ENCODE data around the gene PLPPR4.

PLPPR4 gene

GRCh38 chr1:99347041-99347684, 82.9 kb downstream of the PLPPR4 start:
- DNase-seq (ENCODE audit: low read depth in 2 of 2): no peak

DNA sequence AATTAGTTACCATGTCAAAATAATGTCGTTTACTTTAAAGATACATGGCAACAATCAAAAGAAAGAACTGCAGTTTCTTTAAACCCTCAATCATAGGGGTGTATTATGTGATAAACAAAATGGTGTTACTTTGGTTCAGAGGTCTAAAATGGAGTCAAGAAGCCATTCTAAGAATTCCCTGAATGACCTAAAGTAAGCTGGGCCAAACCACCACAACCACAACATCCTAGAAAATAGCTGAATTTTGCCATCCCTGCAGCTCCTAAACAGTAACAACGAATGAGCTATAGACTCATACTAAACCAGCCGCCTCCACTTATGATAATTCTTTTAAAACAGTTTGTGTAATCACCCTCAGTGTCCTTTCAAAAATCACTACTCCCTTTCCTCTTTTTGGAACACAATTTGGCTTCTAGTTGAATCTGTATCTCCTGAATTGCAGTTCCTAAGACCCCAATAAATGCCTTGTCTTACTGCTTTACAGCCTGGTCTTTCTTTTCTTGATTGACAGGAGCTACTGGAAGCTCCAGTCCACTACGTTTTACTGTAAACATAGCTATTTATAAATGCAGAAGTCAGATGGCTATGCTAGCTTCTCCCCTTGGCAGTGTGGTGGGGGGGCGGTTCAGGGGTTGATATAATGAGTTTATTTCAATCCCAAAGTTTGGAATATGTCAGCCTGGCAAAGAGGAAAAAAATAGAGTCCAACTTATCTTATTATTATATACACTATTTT, 84.3 kb downstream of the PLPPR4 start:
- DNase-seq (ENCODE audit: low read depth in 2 of 2): no peak

DNA sequence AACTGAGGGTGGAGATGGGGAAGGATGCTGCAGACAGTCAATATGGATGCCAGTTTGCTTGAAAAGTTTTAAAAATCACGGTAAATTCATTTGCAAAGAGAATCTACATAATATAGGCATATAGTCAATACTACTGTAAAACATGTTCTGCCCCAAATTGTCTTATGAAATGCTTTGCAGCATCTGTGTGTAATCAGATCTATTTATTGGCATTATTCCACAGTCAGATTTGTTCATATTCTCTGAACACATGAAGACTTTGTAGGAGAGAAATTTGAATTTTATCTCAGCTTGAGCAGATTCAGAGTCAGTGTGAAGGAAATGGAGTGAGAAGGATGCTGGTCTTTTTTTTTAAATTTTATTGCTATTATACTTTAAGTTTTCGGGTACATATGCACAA, 88.5 kb downstream of the PLPPR4 start:
- DNase-seq (ENCODE audit: low read depth in 2 of 2): no peak

DNA sequence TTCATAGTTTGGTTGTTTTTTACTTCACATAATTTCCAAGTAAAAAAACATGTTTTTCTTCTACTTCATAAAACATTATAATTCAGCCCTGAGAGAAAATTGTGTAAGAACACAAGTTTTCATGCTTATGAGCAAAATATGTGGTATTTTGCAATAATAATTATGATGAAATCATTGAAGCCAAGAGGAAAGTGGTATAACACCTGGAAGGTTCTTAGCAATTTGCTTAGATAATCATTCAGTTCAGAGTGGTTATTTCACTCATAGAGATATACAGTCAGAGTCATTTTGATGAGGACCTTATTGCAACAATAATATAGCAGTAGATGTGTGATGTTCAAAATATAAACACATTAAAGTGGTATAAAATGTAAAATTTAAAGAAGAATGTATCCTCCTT, 94.5 kb downstream of the PLPPR4 start:
- no peak for DNase-seq (ENCODE audit: low read depth in 2 of 2)

All from stimulated activated CD4-positive, alpha-beta T cell treated with anti-CD3 and anti-CD28 coated beads, Interleukin-12 subunit alpha, Interleukin-12 subunit beta, amount 100 ng/mL, for 24 hours (primary cell).